ENCODE data around the gene IPCEF1.
"Not testable (repeated sequence)": the region's sequence is repeated elsewhere in the genome, so short reads cannot be mapped to it uniquely, and the experiment has no call there.

The IPCEF1 gene

DNA sequence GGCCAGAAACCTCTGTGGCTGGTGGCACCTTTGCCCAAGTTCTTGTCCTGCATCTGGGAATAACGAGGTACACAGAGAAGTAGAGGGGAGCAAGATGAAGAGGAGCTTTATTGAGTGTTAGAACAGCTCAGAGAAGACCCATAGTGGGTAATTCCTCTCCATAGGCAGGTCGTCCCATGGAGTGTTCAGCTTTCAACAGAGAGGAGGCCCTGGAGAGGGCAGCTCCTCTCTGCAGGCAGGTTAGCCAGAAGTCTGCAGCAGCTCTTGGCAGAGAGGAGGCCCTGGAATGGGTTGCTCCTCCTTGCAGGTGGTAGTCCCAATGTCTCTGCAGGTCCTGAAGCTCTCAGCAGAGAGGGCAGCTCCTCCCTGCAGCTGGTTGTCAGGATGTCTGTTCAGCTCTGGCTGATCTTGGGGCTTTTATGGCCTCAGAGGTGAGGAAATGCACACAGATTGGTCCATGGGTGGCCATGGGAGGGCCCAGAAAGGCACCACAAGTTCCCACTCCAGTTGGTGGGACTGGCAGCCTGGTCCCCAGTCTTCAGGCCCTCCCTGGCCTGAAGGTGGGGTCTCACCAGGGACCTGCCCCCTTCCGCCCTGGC, 89.0 kb downstream of the IPCEF1 start:
- no peak for DNase-seq
- in situ Hi-C loops (cut with MboI; ENCODE audit: low pct_unique_long_range_greater_than_20kb, low sequenced_read_pairs): no loop called here

DNA sequence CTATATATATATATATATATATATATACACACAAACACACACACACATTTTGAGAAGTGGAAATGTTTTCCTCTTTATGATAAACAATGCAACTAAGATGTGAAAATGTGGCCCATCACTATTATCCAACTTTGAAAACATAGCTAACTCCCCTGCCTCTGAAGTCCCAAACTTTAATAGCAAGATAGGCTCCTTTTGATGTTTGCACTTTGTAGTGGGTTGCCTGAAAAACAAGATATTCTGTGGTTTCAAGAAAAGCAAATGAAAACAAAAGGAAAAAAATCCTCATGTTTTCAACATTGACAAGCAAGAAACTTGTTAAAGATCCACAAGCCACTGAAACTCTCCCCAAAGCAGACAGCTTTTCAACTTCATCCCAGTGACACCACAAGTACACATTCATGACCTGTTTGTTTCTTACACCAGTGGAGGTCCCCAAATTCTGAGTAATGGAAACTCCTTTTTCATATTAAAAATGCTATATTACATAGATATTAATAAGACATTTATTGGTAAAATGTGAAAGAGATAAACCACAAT, 90.0 kb downstream of the IPCEF1 start:
- no peak for DNase-seq
- in situ Hi-C loops (cut with MboI; ENCODE audit: low pct_unique_long_range_greater_than_20kb, low sequenced_read_pairs): no loop called here

DNA sequence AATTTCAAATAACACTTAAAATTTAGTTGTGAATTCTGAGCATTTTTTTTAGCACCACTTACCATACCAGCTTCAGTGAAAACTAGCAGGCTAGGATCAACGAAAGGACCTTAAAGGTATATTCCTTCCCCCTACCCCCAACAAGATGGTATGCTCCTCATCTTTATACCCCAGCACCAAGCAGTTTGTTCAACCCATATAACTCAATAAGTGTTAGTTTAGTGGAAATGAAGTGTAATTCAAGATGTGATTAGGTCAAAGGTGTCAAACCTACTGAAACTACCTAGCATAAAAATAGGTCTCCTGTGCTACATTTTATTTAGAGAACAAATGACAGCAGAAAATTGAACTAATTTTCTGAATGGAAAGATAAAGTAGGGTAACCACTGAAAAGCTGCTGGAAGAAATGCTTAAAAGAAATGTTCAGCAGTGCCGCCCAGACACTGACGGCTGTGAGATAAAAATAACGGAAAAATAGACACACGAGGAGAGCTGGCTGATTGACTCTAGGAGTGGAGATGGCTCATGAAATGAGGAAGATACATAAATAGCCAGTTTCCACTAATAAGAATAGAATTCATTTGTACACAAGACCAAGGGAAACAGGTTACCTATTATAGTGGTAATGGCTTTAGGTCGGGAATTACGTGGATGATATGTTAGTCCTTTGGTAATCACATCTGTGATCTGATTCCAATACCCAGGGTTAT, 94.8 kb downstream of the IPCEF1 start:
- DNase-seq: peak; percentile 61
- in situ Hi-C loops (cut with MboI; ENCODE audit: low pct_unique_long_range_greater_than_20kb, low sequenced_read_pairs): no loop called here

DNA sequence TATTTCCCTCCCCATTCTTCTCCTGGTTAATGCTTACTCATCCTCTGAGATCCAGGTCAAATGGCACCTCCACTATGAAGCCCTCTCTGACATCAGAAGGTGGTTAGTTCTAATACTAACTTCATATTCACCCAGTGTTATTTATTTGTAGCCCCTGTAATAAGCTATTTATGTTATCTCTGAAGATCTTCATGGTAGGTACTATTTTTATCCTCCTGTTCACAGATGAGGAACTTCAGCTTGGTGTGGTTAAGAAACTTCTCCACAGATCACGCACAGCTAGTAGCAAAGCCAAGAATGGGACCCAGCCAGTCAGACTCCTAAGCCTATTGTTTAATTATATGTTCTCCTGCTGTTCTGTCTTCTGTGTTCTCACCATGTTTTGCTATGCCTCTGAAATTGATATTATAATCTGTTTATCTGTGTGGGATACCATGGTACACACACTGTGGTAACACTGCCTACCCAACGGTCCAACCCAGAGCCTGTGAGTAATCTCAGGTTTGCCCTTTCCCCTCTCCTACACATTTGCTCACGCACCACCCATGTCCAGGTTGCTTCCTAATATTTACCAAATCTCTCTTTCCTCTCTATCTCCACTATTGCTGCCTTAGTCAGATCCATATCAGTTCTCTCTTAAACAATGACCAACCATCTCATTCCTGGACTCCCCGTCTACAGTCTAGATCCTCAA, 98.4 kb downstream of the IPCEF1 start:
- in situ Hi-C loops (cut with MboI; ENCODE audit: low pct_unique_long_range_greater_than_20kb, low sequenced_read_pairs): no loop called here
- DNase-seq: peak; percentile 84

DNA sequence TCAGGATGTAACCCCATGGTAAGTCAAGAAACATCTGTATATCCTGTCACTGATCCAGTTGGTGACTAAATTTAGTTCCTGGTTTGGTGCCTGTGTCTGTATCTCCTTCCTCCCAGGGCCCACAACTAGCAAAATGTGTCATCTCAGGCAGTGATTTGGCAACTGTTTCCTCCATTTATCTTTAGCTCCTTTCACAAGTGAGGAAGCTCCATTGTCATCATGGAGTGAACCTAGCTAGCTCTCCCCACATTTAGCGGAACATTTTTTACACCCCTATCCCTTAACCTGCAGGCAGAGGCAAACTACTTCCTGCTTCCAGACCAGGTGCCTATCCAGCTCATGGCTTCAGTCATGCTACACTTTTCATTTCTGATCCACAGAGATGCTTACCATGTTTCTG, 99.5 kb downstream of the IPCEF1 start:
- DNase-seq: peak; percentile 92
- in situ Hi-C loops (cut with MboI; ENCODE audit: low pct_unique_long_range_greater_than_20kb, low sequenced_read_pairs): no loop called here

DNA sequence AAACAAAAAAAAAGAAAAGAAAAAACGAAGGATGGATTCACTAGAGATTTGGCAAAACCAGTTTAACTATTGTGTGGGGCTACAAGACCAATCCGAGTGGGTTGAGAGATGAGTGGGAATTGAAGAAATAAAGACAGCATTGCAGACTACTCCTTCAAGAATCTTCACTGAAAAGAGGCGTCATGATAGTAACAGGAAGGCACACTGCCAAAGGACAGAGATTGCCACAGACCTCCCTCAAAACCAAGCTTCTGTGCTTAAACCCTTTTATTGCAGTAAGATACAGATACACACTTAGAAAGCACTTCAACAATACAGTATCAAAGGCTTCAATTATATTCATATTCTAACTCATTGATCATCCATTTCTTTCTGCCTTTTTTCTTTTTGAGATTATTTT, 103.9 kb downstream of the IPCEF1 start:
- in situ Hi-C loops (cut with MboI; ENCODE audit: low pct_unique_long_range_greater_than_20kb, low sequenced_read_pairs): no loop called here
- no peak for DNase-seq

DNA sequence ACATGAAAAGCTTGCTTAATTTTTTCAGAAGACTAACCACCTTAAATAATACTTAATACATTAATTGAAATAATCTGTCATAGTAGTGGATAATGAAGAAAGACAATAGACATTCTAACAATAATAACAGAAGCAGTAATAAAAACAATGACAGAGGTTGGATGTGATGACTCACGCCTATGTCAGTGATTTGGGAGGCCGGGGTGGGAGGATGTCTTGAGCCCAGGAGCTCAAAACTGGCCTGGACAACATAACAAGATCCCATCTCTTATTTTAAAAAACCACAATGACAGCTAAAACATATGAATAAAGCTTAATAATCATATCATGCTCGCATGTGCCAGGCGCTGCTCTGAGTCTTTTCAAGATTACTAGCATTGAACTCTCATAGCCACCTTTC, 105.5 kb downstream of the IPCEF1 start:
- in situ Hi-C loops (cut with MboI; ENCODE audit: low pct_unique_long_range_greater_than_20kb, low sequenced_read_pairs): no loop called here
- DNase-seq: no peak

DNA sequence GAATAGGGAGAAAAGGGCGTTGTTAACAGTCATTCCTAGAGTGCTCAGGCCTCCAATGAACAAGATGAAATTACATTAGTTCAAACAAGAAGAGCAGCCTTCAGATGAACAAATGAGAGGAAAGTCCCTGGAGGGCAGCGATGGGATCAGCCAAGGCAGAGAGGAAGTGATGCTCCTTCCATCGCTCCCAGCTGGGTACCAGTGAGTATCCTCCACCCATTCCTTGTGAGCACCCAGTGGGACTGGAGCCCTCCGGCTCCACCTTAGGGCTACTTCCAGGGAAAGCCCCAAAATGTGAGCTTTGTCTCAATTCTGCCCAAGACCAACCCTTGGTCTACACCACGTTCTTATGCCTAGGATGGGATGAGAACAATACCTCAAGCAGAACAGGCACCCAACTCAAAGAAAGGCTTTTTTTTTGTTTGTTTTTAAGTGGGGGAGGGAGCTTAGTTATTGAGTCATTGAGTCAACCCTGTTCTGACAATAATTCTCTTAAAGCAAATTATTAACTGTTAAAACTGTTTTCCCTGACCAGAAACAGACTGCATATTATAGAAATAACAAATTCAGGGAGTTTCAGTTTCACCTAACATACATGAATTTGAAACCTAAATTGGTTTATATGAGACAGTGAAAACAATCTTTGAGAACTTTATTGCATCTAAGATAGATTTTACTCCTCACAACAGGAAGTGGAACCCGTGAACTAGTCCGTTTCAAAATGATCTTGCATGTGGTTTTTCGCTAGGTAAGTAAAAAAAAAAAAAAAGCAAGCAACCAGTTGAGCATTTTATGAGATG, 106.9 kb downstream of the IPCEF1 start:
- in situ Hi-C loops (cut with MboI; ENCODE audit: low pct_unique_long_range_greater_than_20kb, low sequenced_read_pairs): no loop called here
- no peak for DNase-seq

DNA sequence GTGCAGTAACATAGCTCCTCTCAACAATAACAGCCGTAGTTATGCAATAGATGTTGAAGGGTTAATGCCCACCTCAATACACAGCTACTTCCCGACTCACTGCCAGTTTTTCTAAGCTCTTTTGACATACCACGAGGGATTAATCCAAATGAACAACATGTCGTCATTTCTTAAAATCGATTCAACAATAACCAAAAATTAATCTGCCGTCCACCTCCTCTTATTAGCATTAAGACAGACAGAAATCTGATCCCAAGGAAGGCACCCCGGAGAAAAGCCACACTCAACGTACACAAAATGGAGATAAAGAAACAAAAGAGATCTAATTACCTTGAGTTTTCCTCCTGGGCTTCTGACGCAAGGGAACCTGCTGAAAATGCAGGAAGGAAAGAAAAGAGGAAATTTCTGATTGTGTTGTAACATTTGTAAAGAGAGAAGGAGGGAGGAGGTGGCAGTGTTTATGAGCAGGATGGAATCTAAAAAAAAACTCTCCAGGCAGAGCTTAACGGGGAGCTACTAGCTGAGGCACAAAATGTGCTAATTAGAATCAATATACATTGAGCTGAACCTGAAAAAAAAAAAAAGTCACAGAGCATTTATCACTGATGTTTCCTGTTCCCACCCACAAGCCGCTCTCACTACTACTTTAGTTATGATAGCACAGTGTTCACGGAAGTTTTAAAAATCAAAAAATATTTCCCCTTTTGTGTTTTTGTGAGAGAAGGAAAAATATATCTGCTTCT, 109.3 kb downstream of the IPCEF1 start:
- in situ Hi-C loops (cut with MboI; ENCODE audit: low pct_unique_long_range_greater_than_20kb, low sequenced_read_pairs): no loop called here
- peak; percentile 58 for DNase-seq

DNA sequence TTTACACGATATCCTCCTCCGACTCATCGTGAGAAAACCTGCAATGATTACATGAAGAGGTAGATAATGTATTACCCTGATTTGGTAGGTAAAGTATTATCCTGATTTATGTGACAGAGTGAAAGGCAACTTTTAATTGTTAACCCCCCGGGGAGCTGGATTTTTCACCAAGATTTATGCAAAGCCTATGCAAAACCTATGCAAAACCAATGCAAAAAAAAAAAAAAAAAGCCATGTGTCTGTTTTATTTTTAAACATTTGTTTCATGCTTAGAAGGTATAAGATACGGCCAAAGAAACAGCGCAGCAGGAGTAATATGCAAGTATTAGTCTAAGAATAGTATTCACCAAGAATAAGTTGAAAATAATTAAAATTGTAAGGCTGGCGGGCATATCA, 109.9 kb downstream of the IPCEF1 start:
- in situ Hi-C loops (cut with MboI; ENCODE audit: low pct_unique_long_range_greater_than_20kb, low sequenced_read_pairs): no loop called here
- no peak for DNase-seq

DNA sequence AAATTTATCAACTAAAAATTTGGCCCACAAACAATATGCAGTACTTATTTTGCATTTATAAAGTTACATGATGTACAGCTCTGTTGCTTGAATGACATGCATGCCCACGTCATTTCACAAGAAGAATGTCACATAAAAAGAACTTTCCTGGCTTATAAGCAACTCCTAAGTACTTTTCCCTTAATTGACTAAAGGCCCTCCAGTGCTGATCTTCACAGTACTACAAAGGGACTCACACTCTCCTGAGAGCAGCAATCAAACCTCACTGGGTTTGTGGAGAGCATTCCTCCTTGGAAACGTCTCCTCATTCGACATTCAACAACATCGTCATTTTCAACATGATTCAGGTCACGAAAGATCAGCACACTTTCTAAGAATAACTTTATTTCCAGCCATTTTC, 111.1 kb downstream of the IPCEF1 start:
- in situ Hi-C loops (cut with MboI; ENCODE audit: low pct_unique_long_range_greater_than_20kb, low sequenced_read_pairs): no loop called here
- DNase-seq: no peak

DNA sequence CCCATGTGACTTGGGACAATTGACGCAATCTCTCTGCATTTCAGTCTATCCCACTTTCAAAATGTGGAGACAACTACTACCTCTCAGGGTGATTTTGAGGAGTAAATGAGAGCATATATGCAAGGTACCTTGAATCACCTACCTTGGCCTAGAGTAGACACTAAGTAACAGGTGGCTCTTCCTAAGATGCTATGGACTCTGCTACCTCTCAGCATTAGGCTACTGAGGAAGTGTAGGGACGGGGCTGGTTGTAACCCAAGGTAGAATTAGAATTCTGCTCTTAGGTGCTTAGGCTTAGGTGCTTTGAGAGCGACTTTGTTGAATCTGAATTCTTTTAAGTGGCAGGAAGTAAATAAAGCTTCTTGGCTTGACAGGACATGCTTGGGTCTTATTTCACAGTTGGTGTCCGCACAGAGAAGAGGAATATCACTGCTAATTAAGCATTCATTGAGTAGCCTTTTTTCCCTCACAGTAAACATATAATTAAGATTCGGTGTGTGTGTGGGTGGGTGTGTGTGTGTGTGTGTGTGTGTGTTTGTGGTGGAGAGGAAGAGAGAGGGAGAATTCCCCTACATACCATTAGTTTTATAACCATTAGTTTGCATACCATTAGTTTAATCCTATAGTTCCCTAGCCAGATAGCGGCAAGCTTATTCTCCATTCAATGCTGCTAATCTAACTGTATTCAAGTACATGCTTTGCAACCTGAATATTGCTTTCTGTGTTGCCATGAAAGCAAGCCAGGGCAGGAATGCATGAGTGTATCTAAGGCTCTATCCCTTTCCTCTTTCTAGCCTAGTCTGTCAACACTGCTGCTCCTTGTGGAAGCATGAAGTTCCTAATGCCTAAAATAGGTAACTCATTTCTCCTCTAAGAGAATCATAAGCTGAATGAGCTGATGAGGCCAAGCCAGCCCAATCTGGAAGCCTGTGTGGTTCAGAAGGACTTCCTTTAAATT, 112.5 kb downstream of the IPCEF1 start:
- in situ Hi-C loops (cut with MboI; ENCODE audit: low pct_unique_long_range_greater_than_20kb, low sequenced_read_pairs): no loop called here
- no peak for DNase-seq

DNA sequence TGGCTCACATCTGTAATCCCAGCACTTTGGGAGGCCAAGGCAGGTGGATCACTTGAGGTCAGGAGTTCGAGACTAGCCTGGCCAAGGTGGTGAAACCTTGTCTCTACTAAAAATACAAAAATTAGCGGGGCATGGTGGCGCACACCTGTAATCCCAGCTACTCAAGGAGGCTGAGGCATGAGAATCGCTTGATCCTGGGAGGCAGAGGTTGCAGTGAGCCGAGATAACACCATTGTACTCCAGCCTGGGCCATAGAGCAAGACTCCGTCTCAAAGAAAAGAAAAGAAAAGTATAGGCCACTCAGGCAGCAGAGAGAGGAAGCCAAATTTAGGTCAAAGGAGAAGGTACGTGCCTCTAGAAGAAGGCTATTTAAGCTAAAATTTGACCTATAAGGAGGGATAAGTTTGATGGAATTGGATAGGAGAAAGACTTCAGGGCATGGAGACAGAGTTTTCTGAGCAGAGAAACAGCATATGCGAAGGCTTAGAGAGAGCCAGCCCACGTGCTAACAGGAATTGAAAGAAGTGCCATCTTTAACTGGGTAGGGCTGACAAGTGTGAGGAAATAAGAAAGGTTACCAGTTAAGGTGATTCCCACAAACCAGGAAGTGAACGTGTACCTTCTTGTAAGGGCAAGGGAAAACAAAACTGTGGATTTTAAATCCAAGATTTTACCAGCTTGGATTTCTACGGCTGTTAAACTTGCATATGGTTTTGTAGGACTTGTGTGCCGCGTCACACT, 113.8 kb downstream of the IPCEF1 start:
- DNase-seq: no peak
- in situ Hi-C loops (cut with MboI; ENCODE audit: low pct_unique_long_range_greater_than_20kb, low sequenced_read_pairs): no loop called here

DNA sequence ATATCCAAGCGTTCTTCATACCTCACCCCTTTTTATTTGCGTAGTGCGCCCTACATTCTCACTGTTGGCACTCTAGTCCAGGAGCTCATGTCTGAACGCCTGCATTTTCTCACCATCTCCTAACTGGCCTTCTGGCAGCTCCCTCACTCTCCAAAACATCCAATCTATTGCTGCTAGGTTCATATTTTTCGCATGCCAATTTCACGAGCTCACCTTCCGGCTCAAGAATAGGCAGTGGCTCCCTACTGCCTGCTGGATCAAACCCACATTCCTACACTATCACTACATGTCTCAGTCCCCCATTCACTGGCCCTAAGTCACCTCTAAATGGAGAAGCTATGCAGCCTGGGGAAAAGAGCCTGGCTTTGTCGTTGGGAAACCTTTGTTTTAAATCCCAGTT, 115.0 kb downstream of the IPCEF1 start:
- no peak for DNase-seq
- in situ Hi-C loops (cut with MboI; ENCODE audit: low pct_unique_long_range_greater_than_20kb, low sequenced_read_pairs): no loop called here

DNA sequence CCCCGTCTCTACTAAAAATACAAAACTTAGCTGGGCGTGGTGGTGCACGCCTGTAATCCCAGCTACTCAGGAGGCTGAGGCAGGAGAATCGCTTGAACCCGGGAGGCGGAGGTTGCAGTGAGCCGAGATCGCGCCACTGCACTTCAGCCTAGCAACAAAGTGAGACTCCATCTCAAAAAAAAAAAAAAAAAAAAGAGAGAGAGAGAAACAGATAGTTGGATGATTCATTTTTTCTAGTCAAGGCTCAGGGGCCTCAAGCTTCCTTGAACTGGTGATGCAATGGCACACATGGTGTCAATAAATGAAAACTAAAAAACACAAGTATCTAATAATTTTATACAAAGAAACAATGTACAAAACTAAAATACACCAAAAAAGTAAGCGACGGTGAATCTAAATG, 115.5 kb downstream of the IPCEF1 start:
- in situ Hi-C loops (cut with MboI; ENCODE audit: low pct_unique_long_range_greater_than_20kb, low sequenced_read_pairs); DNase-seq: not testable (repeated sequence)

DNA sequence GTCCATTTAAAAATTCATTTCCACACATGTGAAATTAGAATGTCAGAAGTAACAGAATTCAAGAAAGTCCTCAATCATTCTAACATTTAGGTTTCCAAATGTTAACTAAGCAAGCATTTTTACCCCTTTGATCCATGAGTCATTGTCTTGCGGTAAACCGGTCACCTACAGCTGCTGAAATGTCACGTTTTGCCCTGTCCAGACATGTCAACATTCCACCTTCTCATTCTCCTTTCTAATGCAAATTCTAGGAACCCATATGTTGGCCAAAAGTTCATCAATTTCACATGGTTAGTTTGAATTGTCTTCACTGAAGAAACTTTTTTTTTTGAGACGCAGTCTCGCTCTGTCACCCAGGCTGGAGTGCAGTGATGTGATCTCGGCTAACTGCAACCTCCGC, 117.2 kb downstream of the IPCEF1 start:
- in situ Hi-C loops (cut with MboI; ENCODE audit: low pct_unique_long_range_greater_than_20kb, low sequenced_read_pairs): no loop called here
- no peak for DNase-seq

DNA sequence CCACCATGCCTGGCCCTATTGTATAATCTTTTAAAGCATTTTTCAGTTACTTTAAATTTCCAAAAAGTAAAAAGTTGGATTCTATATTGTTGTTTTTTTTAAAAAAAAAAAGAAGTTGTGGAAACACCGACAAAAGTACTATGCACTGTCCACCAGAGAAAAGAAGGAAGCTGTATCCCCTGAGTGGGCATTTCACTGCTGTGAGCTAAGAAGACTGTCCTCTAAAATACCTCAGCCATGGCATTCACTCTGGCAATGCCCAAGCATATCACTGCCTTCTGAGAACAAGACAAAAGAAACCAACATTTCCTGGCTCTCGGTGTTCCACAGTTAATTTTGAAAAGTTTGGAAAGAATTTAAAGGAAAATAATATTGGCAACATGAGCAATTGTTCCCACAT, 117.8 kb downstream of the IPCEF1 start:
- DNase-seq: no peak
- in situ Hi-C loops (cut with MboI; ENCODE audit: low pct_unique_long_range_greater_than_20kb, low sequenced_read_pairs): no loop called here

Measured in KBM-7 (cell line).